GM18873 (cell line): ENCODE results near the gene FBXW10.
"Not testable (repeated sequence)": the region's sequence is repeated elsewhere in the genome, so short reads cannot be mapped to it uniquely, and the experiment has no call there.

Experiments used
- ATAC-seq: cut with Tn5 transposase; IDR thresholded peaks from one replicate; pipeline ENCODE4 v1.9.1; 2021; ENCODE audit warnings: mild to moderate bottlenecking, moderate library complexity, moderate number of reproducible peaks; ENCODE audit not compliant: unreplicated experiment, low FRiP score

Gene FBXW10

GRCh38 chr17:18821430-18821829 is 77.6 kb downstream of the FBXW10 start:
- not testable (repeated sequence) for ATAC-seq

- ATAC-seq, result not testable (repeated sequence)
Observed at GRCh38 chr17:18827613-18828012, 83.8 kb downstream of the FBXW10 start.
